Transverse colon (tissue), 4 donors: ENCODE data around the gene BRF1. TPM values are rescaled to one million over a fixed set of nuclear protein-coding genes. Genes with fewer than 3 reads are reported as not detected.
A peak's percentile ranks its signal among the peaks of the same experiment; 100 is the strongest.

Experiments
- DNase-seq: peaks from one replicate; pipeline ENCODE4 v3.0.0-alpha.2; 2019
- H3K27ac ChIP-seq, 4 donors: fragments of 200-600 bp; sonication (generic); 2 replicates each; pipeline ENCODE4 v1.5.1; 2016 to 2018; ENCODE audit warnings: inconsistent platforms in 4 of 4
- H3K27me3 ChIP-seq: fragments of 200-600 bp; sonication (generic); 2 replicates; pipeline ENCODE4 v1.5.1; 2017; ENCODE audit warnings: inconsistent platforms
- H3K36me3 ChIP-seq, 4 donors: fragments of 200-600 bp; sonication (generic); 2 replicates each; pipeline ENCODE4 v1.5.1; 2017 to 2019; ENCODE audit warnings: inconsistent platforms in 4 of 4
- H3K4me1 ChIP-seq, 4 donors: fragments of 200-600 bp; sonication (generic); 2 replicates each; pipeline ENCODE4 v1.5.1; 2017 to 2020; ENCODE audit warnings: inconsistent platforms in 4 of 4
- H3K4me3 ChIP-seq, 4 donors: fragments of 200-600 bp; sonication (generic); 1 replicate in 1 of 4; 2 replicates in 3 of 4; pipeline versions ENCODE4 v1.5.1 to v1.6.1; 2017 to 2019; ENCODE audit warnings: inconsistent platforms in 4 of 4
- H3K9me3 ChIP-seq, 2 donors: fragments of 200-600 bp; sonication (generic); 2 replicates each; pipeline ENCODE4 v1.5.1; 2017 to 2019; ENCODE audit warnings: inconsistent platforms in 2 of 2
- EP300 ChIP-seq: sonication (generic); formaldehyde crosslinking; IDR thresholded peaks from one replicate; pipeline ENCODE4 v1.6.1; 2017; ENCODE audit warnings: antibody characterized with exemption, low read depth
- POLR2A ChIP-seq: fragments of 450-650 bp; IDR thresholded peaks from one replicate; pipeline ENCODE4 v1.6.1; 2016; ENCODE audit warnings: antibody characterized with exemption, mild to moderate bottlenecking, moderate library complexity
- POLR2AphosphoS5 ChIP-seq, 3 donors: sonication (generic); formaldehyde crosslinking; IDR thresholded peaks; one replicate each; pipeline ENCODE4 v1.6.1; 2016; ENCODE audit warnings: antibody characterized with exemption in 3 of 3
- WGBS, 2 donors: methylation state at CpG; one replicate each; pipeline ENCODE4 v1.1.5; 2018; ENCODE audit warnings: low coverage in 1 of 2; 5-methylcytosine and 5-hydroxymethylcytosine counted together
- in situ Hi-C, 4 donors: fragments of 200-750 bp; cut with MboI; loops; one replicate each; pipeline versions ENCODE4 v1.15.0 to v1.15.1; 2017; ENCODE audit warnings: low sequenced_read_pairs in 3 of 4, low pct_ligation_motif_present in 1 of 4, low pct_unique_long_range_greater_than_20kb in 1 of 4
- intact Hi-C: fragments of 100-400 bp; cut with DNase I; formaldehyde crosslinking; loops from one replicate; pipeline ENCODE4 v1.15.1; 2023; ENCODE audit warnings: low total_unique reads
- total RNA-seq, 4 donors: library from RNA; depleted of rRNA; stranded (reverse); fragments of >200 nt; gene quantifications; one replicate each; pipeline ENCODE4 v1.1.0, GENCODE V29; 2016
- TF ChIP-seq, protein P1 (sequence below), 5 experiments: fragments of 200-600 bp in 3 of 5; fragments of 450-650 bp in 2 of 5; sonication (generic) in 3 of 5; IDR thresholded peaks; 1 replicate in 2 of 5; 2 replicates in 3 of 5; pipeline ENCODE4 v1.5.1; 2016 to 2017; ENCODE audit warnings: antibody characterized with exemption in 5 of 5, inconsistent platforms in 3 of 5, mild to moderate bottlenecking in 2 of 5, moderate library complexity in 1 of 5

BRF1 gene
- total RNA-seq, 4 donors from 2014 or later: 36.2 to 93.9 (median 62.6) TPM

DNA sequence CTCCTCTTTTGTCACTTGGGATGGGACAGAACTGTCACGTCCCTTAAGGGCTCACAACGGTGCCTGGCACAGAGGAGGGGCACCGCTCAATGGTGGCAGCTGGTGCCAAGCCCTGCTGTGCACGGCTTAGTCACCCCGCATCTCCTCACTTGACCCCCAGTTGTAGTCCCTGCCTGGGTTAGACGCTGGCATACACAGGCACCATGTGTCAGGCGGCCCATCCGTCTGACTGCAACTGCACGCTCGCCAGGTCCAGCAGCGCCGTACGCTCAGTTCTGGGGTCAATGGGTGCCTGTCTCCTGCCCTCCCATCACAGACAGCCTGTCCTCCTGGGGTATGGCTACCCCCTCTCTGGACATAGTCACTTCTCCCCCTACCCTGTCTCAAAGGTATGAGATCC lies 12.2 kb upstream of the BRF1 start:
- no peak for DNase-seq
- Histone ChIP-seq H3K9me3 (no peaks in the 10 kb centered on the region), H3K27ac (peak overlapping the region in 3 of 4 donors; percentile 90 to 97 (median 95)), H3K4me1 (peaks cover 21 to 35% (median 33%) of the 10 kb centered on the region in 4 donors), H3K27me3 (no peaks in the 10 kb centered on the region), H3K36me3 (no peaks in the 10 kb centered on the region), H3K4me3 (no peak overlapping the region)
- intact Hi-C loops (no loop called here), in situ Hi-C loops (no loop called here)
- WGBS, 2 donors: 92% methylated on average over 13 of the region's 13 CpGs; no CpG with 5 or more reads in 1 of the 2 donors
- TF ChIP-seq, protein P1, sequence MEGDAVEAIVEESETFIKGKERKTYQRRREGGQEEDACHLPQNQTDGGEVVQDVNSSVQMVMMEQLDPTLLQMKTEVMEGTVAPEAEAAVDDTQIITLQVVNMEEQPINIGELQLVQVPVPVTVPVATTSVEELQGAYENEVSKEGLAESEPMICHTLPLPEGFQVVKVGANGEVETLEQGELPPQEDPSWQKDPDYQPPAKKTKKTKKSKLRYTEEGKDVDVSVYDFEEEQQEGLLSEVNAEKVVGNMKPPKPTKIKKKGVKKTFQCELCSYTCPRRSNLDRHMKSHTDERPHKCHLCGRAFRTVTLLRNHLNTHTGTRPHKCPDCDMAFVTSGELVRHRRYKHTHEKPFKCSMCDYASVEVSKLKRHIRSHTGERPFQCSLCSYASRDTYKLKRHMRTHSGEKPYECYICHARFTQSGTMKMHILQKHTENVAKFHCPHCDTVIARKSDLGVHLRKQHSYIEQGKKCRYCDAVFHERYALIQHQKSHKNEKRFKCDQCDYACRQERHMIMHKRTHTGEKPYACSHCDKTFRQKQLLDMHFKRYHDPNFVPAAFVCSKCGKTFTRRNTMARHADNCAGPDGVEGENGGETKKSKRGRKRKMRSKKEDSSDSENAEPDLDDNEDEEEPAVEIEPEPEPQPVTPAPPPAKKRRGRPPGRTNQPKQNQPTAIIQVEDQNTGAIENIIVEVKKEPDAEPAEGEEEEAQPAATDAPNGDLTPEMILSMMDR (IDR thresholded peaks at IDR 0.05): no peak
- TF ChIP-seq POLR2A (no peak), POLR2AphosphoS5 (IDR thresholded peaks at IDR 0.05) (no peak), EP300 (no peak)

DNA sequence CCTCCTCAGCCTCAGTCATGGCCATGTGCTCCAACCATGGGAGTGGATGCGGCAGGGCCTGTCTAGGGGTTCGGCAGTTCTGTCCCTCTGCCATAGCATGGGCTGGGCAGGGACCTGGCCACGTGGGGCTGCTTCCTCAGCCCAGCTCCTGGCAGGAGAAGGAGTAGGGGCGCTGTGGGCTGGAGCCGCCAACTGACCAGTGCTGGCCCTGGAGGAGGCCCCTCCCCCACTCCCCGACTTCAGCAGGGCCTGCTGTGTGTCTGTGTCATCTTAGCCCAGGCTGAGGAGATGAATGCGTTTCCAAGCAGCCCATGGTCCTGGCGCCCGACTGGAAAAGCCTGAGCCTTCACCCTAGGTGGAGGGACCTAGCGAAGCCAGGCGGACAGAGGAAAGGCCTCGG lies 11.0 kb upstream of the BRF1 start:
- no peak for TF ChIP-seq POLR2AphosphoS5 (IDR thresholded peaks at IDR 0.05)
- TF ChIP-seq, protein P1 (IDR thresholded peaks at IDR 0.05): no peak
- TF ChIP-seq EP300: no peak
- no peak for TF ChIP-seq POLR2A
- Histone ChIP-seq H3K4me3 (no peak overlapping the region), H3K27ac (no peak overlapping the region), H3K27me3 (no peaks in the 10 kb centered on the region), H3K9me3 (no peaks in the 10 kb centered on the region), H3K36me3 (no peaks in the 10 kb centered on the region), H3K4me1 (peaks cover 16 to 24% (median 22%) of the 10 kb centered on the region in 4 donors)
- no peak for DNase-seq
- in situ Hi-C loops (no loop called here), intact Hi-C loops (no loop called here)
- 86% methylated on average over 12 of the region's 12 CpGs; no CpG with 5 or more reads in 1 of the 2 donors for WGBS, 2 donors

- Histone ChIP-seq H3K27me3 (no peaks in the 10 kb centered on the region), H3K4me3 (no peak overlapping the region), H3K4me1 (peaks cover 4 to 11% (median 7%) of the 10 kb centered on the region in 4 donors), H3K27ac (no peak overlapping the region), H3K9me3 (no peaks in the 10 kb centered on the region), H3K36me3 (no peaks in the 10 kb centered on the region)
- DNase-seq: no peak
- in situ Hi-C loops (no loop called here), intact Hi-C loops (no loop called here)
- WGBS, 2 donors: 94 to 100% methylated on average over 1 to 8 of the region's 8 CpGs
- TF ChIP-seq POLR2A (no peak), EP300 (no peak), POLR2AphosphoS5 (IDR thresholded peaks at IDR 0.05) (no peak)
- TF ChIP-seq, protein P1 (IDR thresholded peaks at IDR 0.05): no peak
These were observed 8.6 kb upstream of the BRF1 start for GRCh38 chr14:105309371-105309770.

DNA sequence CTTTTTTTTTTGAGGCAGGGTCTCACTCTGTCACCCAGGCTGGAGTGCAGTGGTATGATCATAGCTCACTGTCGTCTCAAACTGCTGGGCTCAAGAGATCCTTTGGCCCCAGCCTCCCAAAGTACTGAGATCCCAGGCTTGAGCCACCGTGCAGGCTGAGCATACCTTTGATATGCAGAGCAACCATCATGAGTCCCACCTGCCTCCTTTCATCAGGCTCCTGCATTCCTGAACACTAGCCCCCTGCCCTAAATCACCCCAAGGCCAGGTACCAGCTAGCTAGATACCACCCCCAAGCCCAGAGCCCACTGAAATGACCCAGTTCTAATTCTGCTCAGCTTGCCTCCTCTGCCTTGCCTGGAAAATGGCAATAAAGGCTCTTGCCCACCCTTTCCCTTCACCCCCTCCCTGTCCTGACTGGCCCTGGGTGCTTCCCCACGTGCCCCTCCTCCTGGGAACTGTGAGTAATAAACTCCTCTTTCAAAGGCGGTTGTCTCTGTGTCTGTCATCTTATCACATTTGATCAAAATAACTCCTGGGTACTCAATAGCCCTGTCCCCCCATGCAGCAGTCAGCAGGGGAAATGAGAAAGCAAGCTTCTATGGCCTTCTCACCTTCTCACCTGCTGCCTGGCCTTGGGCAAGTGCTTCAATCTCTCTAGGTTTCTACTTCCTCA lies 6.4 kb upstream of the BRF1 start:
- Histone ChIP-seq H3K36me3 (no peaks in the 10 kb centered on the region), H3K27me3 (no peaks in the 10 kb centered on the region), H3K4me3 (no peak overlapping the region), H3K27ac (no peak overlapping the region), H3K4me1 (peaks cover 0 to 10% (median 3%) of the 10 kb centered on the region in 4 donors), H3K9me3 (no peaks in the 10 kb centered on the region)
- 85 to 93% methylated on average over 3 to 4 of the region's 4 CpGs for WGBS, 2 donors
- in situ Hi-C loops: no loop called here
- no peak for DNase-seq
- intact Hi-C loops: no loop called here
- TF ChIP-seq POLR2AphosphoS5 (IDR thresholded peaks at IDR 0.05): no peak

DNA sequence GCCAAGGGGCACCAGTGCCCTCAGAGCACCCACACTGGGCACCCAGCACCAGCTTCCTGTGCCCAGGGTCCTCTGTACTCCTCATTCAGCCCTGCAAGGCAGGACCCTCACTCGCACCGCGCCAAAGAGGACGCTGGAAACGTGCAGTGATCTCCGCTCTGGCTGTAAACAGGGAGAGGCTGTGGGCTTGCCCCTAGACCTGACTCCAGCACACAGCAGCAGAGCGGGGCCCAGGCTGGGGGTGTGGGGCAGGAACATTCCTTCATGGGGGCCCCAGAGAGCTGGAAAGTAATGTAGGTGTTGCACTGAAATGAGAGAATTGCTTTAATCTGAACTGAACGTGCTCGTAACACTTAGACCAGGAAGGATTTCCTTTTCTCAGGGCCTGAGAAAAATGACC lies 5.0 kb upstream of the BRF1 start:
- Histone ChIP-seq H3K4me1 (peaks cover 0 to 16% (median 6%) of the 10 kb centered on the region in 4 donors), H3K4me3 (no peak overlapping the region), H3K27ac (no peak overlapping the region), H3K27me3 (no peaks in the 10 kb centered on the region), H3K36me3 (no peaks in the 10 kb centered on the region), H3K9me3 (no peaks in the 10 kb centered on the region)
- intact Hi-C loops (no loop called here), in situ Hi-C loops (no loop called here)
- TF ChIP-seq POLR2AphosphoS5 (IDR thresholded peaks at IDR 0.05) (no peak), EP300 (no peak), POLR2A (no peak)
- TF ChIP-seq, protein P1 (IDR thresholded peaks at IDR 0.05): no peak
- no peak for DNase-seq
- 43 to 78% methylated on average over 2 to 9 of the region's 9 CpGs for WGBS, 2 donors
